ENCODE measurements around the gene CFAP119.

Gene CFAP119

DNA sequence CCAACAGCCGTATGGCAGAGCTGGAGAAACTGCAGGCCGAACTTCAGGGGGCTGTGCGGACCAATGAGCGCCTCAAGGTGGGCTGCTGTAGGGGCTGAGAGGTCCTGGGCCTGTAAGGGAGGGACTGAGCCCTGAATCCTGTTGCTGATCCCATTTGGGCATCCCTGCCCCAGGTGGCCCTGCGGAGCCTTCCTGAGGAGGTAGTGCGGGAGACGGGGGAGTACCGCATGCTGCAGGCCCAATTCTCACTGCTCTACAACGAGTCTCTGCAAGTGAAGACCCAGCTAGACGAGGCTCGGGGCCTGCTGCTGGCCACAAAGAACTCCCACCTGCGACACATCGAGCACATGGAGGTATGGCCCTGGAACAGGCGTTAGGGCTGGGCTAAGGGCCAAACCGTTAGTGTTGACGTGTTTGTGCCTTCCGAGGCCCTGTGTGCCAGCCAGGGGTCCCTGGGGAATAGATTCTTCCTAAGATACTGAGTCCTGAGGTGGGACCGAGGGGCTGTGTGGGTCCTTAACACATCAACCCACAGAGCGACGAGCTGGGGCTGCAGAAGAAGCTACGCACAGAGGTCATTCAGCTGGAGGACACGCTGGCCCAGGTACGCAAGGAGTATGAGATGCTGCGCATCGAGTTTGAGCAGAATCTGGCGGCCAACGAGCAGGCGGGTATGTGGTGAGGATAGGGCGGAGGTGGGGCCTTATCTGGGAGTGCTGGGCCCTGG is 4.5 kb upstream of the CFAP119 start:
- no peaks in the 10 kb centered on the region for H4K20me1 ChIP-seq (ENCODE audit: low read depth, low read length)
- no peak overlapping the region for H2AFZ ChIP-seq (ENCODE audit: low read depth, low read length, severe bottlenecking)
- no peak overlapping the region for H3K4me2 ChIP-seq (ENCODE audit: low read depth, low read length, poor library complexity, severe bottlenecking)
- H3K9me3 ChIP-seq (ENCODE audit: insufficient read depth, low read length) = no peaks in the 10 kb centered on the region
- H3F3A ChIP-seq (ENCODE audit: insufficient read depth) = no peaks in the 10 kb centered on the region
- 0 out of 2 replicates have a peak, but pooled peaks cover 3% of the 10 kb centered on the region for H3K36me3 ChIP-seq (ENCODE audit: low read length)
- no peaks in the 10 kb centered on the region for H3K27me3 ChIP-seq (ENCODE audit: low read length)
- TF ChIP-seq, protein P1, sequence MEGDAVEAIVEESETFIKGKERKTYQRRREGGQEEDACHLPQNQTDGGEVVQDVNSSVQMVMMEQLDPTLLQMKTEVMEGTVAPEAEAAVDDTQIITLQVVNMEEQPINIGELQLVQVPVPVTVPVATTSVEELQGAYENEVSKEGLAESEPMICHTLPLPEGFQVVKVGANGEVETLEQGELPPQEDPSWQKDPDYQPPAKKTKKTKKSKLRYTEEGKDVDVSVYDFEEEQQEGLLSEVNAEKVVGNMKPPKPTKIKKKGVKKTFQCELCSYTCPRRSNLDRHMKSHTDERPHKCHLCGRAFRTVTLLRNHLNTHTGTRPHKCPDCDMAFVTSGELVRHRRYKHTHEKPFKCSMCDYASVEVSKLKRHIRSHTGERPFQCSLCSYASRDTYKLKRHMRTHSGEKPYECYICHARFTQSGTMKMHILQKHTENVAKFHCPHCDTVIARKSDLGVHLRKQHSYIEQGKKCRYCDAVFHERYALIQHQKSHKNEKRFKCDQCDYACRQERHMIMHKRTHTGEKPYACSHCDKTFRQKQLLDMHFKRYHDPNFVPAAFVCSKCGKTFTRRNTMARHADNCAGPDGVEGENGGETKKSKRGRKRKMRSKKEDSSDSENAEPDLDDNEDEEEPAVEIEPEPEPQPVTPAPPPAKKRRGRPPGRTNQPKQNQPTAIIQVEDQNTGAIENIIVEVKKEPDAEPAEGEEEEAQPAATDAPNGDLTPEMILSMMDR (IDR thresholded peaks at IDR 0.05; ENCODE audit: insufficient read depth, low read length, poor library complexity, severe bottlenecking) = no peak
- no peak for TF ChIP-seq EZH2phosphoT487 (conservative IDR thresholded peaks at IDR 0.05; ENCODE audit: low read length)
- H3K9me2 ChIP-seq (replicated peaks; ENCODE audit: insufficient read depth, low read length) = no peaks in the 10 kb centered on the region
- H3K9ac ChIP-seq (ENCODE audit: low read length) = no peak overlapping the region
- H3K4me3 ChIP-seq (ENCODE audit: insufficient read depth, low read length, poor library complexity, severe bottlenecking) = no peak overlapping the region
- no peak overlapping the region for H3K27ac ChIP-seq (ENCODE audit: low read depth, low read length)
- H3K79me2 ChIP-seq (ENCODE audit: insufficient read depth, low read length) = peaks cover 15% of the 10 kb centered on the region

DNA sequence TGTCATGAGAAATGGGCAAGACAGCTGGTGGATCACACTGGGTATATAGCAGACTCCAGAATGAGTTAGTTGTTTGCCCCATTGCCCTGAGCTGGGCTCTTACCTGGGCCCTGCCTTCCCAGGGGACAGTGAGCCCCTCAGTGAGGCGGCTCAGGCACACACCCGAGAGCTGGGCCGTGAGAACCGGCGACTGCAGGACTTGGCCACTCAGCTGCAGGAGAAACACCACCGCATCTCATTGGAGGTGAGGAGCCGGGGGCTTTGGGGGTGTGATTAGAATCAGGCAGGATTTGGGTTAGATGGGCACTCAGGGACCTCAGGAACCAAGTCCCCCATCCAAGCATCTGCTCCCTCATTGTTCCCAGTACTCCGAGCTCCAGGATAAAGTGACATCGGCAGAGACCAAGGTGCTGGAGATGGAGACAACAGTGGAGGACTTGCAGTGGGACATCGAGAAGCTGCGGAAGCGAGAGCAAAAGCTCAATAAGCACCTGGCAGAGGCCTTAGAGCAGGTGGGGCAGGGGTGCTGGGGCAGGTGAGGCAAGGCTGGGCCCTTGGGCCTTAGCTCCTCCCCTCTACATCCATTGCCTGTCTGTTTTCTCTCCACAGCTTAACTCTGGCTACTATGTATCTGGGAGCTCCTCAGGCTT is 3.1 kb upstream of the CFAP119 start:
- no peaks in the 10 kb centered on the region for H3K9me3 ChIP-seq (ENCODE audit: insufficient read depth, low read length)
- H3K36me3 ChIP-seq (ENCODE audit: low read length) = 0 out of 2 replicates have a peak, but pooled peaks cover 3% of the 10 kb centered on the region
- no peak overlapping the region for H3K9ac ChIP-seq (ENCODE audit: low read length)

DNA sequence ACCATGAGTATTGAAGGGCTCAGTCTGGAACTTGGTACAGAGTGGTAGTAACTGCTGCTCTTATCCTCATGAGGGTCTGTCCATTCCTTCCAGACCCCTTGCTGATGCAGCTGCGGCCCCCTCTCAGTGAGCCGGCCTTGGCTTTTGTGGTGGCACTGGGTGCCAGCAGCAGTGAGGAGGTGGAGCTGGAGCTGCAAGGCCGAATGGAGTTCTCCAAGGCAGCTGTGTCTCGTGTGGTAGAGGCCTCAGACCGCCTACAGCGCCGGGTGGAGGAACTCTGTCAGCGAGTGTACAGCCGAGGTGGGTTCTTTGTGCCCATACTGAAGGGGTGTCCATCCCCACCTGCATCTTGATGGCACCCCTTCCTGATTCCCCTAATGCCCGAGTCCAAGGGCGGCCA is 2.2 kb upstream of the CFAP119 start:
- 0 out of 2 replicates have a peak, but pooled peaks cover 3% of the 10 kb centered on the region for H3K36me3 ChIP-seq (ENCODE audit: low read length)
- H3K9me3 ChIP-seq (ENCODE audit: insufficient read depth, low read length) = no peaks in the 10 kb centered on the region
- H3K27ac ChIP-seq (ENCODE audit: low read depth, low read length) = no peak overlapping the region
- H3K4me2 ChIP-seq (ENCODE audit: low read depth, low read length, poor library complexity, severe bottlenecking) = no peak overlapping the region
- no peaks in the 10 kb centered on the region for H3K27me3 ChIP-seq (ENCODE audit: low read length)
- H3K4me3 ChIP-seq (ENCODE audit: insufficient read depth, low read length, poor library complexity, severe bottlenecking) = no peak overlapping the region
- no peak overlapping the region for H3K9ac ChIP-seq (ENCODE audit: low read length)
- H3K79me2 ChIP-seq (ENCODE audit: insufficient read depth, low read length) = peaks cover 15% of the 10 kb centered on the region
- TF ChIP-seq EZH2phosphoT487 (conservative IDR thresholded peaks at IDR 0.05; ENCODE audit: low read length) = no peak
- TF ChIP-seq, protein P1 (IDR thresholded peaks at IDR 0.05; ENCODE audit: insufficient read depth, low read length, poor library complexity, severe bottlenecking) = no peak
- H4K20me1 ChIP-seq (ENCODE audit: low read depth, low read length) = no peaks in the 10 kb centered on the region
- H3F3A ChIP-seq (ENCODE audit: insufficient read depth) = peaks cover 11% of the 10 kb centered on the region; the same call in 1 of the 2 replicates
- H3K9me2 ChIP-seq (replicated peaks; ENCODE audit: insufficient read depth, low read length) = no peaks in the 10 kb centered on the region
- H2AFZ ChIP-seq (ENCODE audit: low read depth, low read length, severe bottlenecking) = no peak overlapping the region

More for the DNA sequence above, 3.1 kb upstream of the CFAP119 start:
- no peak overlapping the region for H3K4me2 ChIP-seq (ENCODE audit: low read depth, low read length, poor library complexity, severe bottlenecking)
- no peaks in the 10 kb centered on the region for H3K9me2 ChIP-seq (replicated peaks; ENCODE audit: insufficient read depth, low read length)
- H2AFZ ChIP-seq (ENCODE audit: low read depth, low read length, severe bottlenecking) = no peak overlapping the region
- H3K4me3 ChIP-seq (ENCODE audit: insufficient read depth, low read length, poor library complexity, severe bottlenecking) = no peak overlapping the region
- H3K79me2 ChIP-seq (ENCODE audit: insufficient read depth, low read length) = peaks cover 15% of the 10 kb centered on the region
- TF ChIP-seq EZH2phosphoT487 (conservative IDR thresholded peaks at IDR 0.05; ENCODE audit: low read length) = no peak
- TF ChIP-seq, protein P1 (IDR thresholded peaks at IDR 0.05; ENCODE audit: insufficient read depth, low read length, poor library complexity, severe bottlenecking) = no peak
- no peak overlapping the region for H3K27ac ChIP-seq (ENCODE audit: low read depth, low read length)
- H3K27me3 ChIP-seq (ENCODE audit: low read length) = no peaks in the 10 kb centered on the region
- peaks cover 6% of the 10 kb centered on the region; the same call in 1 of the 2 replicates for H3F3A ChIP-seq (ENCODE audit: insufficient read depth)
- no peaks in the 10 kb centered on the region for H4K20me1 ChIP-seq (ENCODE audit: low read depth, low read length)

Measured in SU-DHL-6 (cell line).